Spleen (tissue), 7 donors: Measurements from ENCODE around the gene TRAM2.

Experiments used
- CTCF ChIP-seq, 11 experiments: fragments of 200-600 bp in 7 of 11; fragments of 450-650 bp in 4 of 11; sonication (generic) in 4 of 11; IDR thresholded peaks in 8 of 11; conservative IDR thresholded peaks in 3 of 11; 1 replicate in 7 of 11; 2 replicates in 4 of 11; pipeline versions ENCODE4 v1.4.0 to v1.8.0; 2016 to 2021; ENCODE audit warnings: antibody characterized with exemption in 11 of 11, inconsistent platforms in 4 of 11, mild to moderate bottlenecking in 1 of 11
- POLR2A ChIP-seq, 3 donors: fragments of 450-650 bp; IDR thresholded peaks; one replicate each; pipeline ENCODE4 v1.5.1; 2017; ENCODE audit warnings: antibody characterized with exemption in 3 of 3, mild to moderate bottlenecking in 1 of 3
- donor health status: DM: no; HTN: no; CAD: no; lungs with moderate emphysema.
- donor health status: DM: no; HTN: no; CAD: no.
- donor health status: DM: no; HTN: no; CAD: no.

- TF ChIP-seq CTCF (IDR thresholded peaks at IDR 0.05 in 8 of 11, conservative IDR thresholded peaks at IDR 0.05 in 3 of 11) = no peak
- TF ChIP-seq POLR2A (IDR thresholded peaks at IDR 0.05) = no peak
Observed at GRCh38 chr6:52596371-52597028, 19.6 kb upstream of the TRAM2 start.
